ENCODE measurements around the gene PRRT1.
A peak's percentile ranks its signal among the peaks of the same experiment; 100 is the strongest.
"Not testable (repeated sequence)": the region's sequence is repeated elsewhere in the genome, so short reads cannot be mapped to it uniquely, and the experiment has no call there.

The PRRT1 gene

DNA sequence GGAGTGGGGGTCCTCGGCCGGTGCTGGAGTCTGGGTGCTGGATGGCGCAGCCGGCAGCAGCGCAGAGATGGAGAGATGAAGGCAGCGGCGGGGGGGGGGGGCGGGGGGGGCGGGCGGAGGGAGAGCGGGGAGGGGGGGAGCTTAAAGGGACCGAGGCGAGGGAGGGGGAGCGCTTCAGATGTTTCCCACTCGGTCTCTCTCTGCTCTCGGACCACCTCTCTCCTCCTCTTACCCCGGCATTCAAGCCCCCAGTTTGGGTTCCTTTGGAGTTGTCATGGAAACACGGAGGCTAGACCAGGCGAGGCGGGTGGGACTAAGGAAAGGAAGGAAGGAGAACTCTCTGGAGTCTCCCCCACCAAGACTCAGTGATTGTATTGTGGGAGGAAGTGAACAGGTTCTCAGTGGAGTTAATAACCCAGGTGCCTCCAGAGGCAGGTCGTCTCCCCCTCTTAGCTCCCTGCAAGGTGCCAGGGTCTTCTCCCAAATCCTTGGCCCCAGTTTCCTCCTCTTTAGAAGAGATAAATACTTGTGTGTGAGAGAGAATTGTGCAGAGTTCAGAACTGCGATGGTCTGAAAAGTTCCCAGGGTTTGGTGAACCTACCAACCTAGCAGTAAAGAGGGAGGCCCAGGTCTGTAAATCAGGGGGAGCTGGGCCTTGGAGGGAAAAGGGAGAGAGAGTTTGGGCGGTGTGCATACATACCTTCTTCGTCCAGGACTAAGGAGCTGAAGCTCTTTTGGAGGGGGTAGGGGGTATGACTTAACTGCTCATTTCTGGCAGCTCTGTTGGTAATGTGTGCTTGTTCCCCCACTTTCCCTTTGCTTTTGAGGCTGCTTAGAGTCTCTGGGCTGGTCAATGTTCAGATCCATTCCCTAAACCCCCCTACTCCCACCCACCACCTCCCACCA lies at the start of gene PRRT1:
TSS of gene PRRT1 (minus strand) at position 77 of the 906 bp plus-strand sequence. CDS start 112 bp downstream, outside the sequence.
- no peak for DNase-seq

DNA sequence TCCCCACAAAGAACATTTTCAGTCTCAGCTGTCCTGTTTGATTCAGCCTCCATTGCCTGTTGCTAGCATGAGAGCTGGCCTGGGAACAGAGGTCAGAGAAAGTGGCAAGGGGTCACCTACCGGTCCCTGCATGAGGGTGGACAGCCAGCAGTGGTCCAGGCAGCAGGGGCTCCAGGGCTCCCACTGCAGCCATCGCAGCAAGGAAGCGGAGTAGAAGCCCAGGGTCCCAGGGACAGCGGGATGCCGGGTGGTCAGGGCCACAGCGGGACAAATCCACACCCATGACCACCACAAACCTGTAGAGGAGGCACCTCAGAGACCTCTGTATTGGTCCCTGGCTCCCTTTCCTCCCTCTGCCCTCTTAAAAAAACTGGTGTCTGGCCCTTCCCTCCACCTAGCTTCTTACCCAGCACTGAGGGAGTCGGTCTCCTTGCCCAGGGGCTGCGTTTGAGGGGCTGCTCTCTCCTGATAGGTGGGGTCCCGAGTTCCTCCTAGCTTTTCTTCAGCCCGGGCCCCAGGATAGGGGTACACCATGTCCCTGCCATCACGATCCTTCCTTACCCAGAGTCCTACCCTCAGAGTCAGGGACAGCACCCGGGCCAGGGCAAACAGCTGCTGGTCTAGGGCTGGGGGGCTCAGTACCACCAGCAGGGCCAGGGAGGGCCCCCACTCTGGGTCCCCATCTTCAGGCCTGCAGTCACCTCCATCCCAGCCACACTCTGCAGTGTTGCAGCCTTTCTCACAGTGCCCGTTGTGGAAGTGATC lies 49.2 kb upstream of the PRRT1 start:
- DNase-seq: no peak

DNA sequence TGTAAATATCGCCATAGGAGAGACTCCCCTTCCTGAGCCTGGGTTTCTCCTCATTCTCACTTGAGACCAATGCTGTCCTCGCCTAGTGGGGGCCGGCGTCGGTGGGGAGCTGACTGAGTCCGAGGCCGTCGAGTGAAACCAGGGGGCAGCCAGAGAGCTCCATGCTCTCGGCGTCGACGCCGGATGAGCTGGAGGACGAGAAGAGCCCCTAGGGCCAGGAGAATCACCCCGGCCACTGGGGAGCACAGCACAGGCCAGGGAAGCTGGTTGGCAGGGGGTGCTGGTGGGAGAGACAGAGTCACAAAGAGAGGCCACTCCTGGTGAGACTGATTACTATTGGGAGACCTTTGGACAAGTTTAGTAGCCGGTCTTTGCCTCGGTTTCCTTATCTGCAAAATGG lies 47.1 kb upstream of the PRRT1 start:
- DNase-seq: no peak

DNA sequence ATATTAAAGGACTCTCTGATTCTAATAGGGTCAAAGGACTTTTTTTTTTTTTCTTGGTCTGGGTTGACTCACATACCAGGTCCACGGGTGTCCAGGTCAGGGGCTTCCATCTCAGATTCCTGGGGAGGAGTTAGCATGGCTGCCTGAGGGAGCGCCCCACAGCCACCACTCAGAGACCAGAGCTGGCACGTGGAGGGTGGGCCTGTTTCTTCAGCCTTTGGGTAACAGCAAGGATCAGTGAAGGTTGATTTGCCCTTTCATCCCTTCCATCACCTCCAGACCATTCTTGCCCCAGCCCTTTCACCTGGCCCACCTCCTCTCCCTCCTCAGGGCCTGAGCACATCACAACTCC lies 46.6 kb upstream of the PRRT1 start:
- no peak for DNase-seq

DNA sequence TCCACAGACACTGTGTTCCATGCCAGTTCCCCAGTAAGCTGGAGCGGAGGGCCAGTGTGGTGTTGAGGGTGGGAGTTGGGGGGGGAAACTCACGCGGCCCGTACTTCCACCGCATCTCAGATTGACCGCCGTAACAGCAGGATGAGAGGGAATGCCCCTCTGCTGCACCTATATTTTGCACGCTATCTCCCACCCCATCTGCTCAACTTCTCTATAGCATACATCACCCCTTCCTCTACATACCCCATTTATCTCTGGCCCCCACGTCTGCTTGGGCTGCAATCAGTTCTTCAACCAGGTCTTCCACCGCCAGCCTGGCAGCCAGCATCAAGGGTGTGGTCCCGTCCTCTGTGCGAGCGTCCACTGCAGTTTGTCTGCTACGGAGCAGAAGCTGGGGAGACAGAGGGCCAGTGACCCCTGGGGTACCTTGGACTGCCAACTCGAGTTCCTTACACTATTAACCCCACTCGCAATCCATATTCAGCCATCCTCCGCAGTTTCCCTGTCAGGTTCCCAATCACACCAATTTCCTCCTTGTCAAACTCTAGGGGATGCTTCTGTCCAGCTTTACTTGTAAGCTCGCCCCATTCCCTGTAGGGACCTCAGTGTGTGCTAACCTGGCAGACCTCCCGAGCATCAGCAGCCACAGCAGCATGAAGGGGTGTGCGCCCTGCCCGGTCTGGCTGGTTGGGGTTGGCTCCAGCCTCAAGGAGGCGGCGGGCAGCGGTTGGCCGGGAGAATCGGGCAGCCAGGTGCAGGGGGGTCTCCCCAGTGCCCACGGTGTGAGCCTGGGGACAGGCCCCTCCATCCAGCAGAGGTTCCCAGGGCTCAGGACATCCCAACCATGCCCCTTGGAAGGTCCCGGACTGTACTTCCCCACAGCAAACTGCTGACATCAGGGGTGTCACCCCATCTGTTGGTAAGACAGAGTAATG lies 45.2 kb upstream of the PRRT1 start:
- no peak for DNase-seq

DNA sequence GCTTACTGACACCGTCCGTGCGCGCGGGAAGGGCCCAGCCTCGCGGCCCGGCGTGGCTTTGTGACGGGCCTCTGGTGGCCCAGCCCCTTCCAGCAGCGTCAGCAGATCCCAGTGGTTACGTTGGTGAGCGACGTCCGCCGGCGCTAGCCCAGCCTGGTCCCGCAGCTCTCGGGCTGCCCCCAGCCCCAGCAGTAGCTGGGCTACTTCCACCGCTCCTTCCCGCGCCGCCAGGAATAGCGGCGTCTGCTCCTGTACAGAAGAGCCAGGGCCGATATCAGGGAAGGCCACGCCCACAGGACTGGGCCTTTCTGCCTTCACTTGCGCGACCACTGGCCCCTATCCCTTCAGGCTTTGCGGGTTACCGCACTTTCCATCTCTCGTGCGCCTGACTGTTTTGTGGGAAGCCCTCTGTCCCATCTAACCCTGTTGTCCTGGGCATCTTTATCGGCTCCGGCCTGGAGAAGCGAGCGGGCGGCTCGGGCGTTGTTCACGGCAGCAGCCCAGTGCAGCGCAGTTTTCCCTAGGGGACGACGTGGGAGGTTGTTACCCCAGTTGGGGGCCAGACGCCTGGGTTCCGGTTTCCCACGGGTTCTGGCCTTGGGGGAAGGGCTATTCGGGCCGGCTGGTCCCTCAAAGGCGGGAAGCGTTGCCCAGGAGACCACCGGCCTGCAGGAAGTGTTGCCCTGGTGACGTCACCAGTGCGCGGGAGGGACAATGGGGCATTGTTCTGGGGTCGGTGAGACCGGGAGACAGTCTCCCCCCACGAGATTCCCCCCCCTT lies 44.4 kb upstream of the PRRT1 start:
- DNase-seq: peak; percentile 51

DNA sequence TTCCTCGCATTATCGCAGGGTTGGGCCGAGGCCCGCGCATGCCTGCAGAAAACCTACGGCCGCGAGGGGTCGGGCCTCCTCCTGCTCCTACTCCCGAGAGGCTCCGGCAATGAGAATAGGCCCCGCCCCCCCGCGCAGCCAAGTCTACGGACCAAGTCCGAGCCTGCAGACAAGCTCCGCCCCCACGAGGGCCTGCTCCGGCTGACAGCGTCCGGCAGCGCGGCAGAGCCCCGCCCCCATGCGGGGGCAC lies 43.8 kb upstream of the PRRT1 start:
- DNase-seq: peak; percentile 96

DNA sequence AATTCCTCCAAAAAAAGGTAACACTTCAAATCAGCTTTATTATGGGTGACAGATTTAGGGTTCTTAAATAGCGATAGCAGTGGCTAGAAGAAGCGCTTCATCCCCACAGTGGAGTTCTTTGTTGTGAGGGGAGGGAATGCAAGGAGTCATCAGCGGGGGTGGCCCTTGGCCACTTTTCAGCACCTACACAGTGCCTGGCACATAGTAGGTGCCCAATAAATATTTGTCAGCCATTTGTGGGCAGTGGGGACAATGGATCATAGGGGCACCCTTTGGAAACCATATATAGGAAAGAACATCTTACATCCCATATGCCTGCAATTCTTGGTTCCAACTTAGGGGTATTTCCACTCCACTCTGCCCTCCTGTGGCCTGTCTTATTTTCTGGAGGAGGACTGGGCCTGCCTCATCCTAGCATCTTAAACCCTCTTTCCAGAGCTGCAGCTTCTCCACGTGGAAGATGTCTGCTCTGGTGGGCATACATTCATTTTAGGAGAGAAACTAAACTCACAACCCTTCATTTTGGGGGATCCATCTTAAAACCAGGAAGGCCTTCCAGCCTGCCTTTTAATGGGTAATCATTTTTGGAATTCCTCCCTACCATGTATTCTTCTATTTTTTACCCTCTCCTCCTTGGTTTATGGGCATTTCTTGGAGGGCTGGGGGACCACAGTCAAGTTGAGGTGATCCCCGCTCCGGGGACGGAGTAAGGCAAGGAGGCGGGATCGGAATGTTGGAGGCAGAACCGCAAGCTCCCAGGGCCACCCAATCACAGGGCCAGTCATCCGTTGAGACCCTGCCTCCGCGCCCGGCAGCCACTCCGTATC lies 43.3 kb upstream of the PRRT1 start:
- DNase-seq: no peak

DNA sequence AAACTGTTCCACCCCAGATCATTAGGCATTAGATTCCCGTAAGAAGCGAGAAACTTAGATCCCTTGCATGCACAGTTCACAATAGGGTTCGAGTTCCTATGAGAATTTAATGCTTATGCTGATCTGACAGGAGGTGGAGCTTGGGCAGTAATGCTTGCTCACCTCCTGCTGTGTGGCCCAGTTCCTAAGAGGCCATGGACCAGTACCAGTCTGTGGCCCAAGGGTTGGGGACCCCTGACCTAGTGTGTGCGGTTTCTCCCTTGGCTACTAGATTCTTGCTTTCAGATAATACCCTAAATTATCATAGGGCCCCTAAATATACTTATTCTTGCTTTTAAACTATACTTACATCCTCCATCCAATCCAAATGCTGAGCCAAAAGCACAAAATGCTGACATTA lies 42.6 kb upstream of the PRRT1 start:
- no peak for DNase-seq

DNA sequence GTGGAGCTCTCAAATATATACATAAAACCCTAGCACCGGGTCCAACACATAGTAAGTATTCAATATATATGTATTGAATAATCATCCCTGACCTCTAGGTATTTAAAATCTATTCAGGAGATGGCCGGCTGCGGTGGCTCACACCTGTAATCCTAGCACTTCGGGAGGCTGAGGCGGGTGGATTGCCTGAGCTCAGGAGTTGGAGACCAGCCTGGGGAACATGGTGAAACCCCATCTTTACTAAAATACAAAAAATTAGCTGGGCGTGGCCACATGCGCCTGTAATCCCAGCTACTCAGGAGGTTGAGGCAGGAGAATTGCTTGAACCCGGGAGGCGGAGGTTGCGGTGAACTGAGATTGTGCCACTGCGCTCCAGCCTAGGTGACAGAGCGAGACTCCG lies 41.4 kb upstream of the PRRT1 start:
- DNase-seq: not testable (repeated sequence)

DNA sequence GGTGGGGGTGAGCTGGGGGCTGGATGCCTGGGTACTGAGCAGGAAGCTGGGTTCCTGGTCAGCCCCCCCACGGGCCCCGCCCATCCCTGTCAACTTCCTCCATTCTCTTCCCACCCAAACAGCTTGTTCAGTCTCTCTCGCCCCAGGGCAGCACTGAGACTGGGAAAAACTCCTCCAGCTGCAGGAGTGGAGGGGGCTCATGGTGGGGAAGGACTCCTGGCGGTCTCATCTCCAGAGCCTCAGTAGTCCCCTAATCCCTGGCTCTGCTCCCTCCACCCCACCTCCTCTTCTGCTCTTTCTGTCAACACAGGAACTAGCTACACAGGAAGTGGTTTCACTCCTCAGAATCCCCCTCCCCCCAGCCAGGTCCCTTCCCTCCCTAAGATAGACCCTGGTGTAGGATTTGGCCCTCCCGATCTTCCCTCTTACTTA lies 40.9 kb upstream of the PRRT1 start, which contains the start of gene GPSM3:
TSS of gene GPSM3 (minus strand) at position 36 of the 432 bp plus-strand sequence. CDS start 130 bp downstream, outside the sequence.
- peak; percentile 56 for DNase-seq

DNA sequence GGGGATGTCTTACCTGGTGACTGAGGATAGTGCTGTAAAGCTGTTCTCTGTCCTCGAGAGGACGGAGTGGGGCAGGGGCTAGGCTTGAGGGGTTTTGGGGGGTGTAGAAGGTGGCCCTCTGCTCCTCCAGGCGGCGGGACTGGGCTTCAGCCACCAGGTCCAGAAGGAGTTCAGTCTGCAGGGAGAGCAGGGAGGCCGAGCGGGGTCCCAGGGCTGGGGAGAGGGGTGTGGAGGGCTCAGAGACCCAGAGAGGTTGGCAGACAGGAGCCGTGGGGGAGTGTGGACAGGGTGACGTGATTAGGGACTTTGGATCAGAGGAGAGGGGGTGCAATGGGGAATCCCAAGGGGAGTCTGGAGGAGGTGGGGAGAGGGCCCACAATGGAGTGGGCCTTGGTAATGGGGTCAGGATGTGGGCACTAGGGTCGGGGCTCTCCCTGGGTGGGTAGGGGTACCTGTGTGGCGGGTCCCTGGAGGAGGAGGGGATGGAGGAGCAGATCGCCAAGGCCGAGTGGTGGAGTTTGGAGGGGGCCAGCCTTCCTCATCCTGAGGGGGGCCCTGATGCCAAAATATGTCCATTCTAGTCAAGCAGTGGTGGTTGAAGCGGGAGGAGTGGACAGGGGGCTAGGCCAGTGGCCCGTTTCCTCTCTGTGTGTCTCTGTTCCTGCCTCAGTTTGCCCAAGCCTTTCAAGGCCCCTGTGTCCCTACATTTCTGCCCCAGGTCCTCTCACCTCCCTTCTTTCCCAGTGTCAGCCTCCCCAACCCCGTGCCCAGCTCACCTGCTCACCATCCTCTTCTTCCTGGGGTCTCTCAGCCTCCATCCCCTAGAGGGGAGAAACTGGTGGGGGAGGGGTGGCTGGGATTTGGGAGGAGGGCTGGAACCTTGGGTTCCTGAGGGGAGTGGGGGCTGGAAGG lies 40.2 kb upstream of the PRRT1 start:
- DNase-seq: no peak

DNA sequence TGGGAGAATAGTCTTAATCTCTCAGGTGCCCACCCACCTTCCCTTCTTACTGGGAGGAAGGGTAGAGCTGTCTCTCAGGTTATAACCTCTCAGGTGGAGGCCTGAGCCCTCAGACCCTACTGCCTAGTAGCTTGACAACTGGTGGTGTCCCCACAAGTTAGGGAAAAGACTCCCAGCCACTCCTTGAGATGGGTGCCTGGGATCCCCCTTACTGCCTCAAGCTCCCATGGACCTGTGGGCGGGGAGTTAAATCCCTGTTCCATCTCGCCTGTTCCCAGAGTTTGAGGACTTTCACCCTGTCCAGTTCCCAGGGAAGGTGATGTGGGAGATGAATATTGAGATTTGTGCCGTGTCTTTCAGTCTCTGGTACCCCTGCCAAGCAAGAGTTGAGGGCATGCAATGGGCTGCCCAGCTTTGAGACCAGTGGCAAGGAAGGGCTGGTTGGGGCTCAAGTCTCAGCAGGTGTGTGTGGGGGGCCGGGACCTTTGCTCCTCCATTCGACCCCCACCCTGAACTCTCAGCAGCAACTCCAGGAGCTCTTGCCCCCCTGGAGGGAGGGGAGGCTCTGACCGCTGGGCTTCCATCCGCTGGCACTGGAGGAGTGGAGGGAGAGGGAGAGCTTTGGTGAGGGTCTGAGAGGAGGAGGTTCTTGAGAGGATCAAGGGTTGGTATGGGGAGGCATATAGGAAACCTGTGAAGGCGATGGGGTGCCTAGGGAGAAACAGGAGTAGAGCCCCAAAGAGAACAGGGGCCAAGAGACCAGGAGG lies 39.4 kb upstream of the PRRT1 start:
- no peak for DNase-seq

DNA sequence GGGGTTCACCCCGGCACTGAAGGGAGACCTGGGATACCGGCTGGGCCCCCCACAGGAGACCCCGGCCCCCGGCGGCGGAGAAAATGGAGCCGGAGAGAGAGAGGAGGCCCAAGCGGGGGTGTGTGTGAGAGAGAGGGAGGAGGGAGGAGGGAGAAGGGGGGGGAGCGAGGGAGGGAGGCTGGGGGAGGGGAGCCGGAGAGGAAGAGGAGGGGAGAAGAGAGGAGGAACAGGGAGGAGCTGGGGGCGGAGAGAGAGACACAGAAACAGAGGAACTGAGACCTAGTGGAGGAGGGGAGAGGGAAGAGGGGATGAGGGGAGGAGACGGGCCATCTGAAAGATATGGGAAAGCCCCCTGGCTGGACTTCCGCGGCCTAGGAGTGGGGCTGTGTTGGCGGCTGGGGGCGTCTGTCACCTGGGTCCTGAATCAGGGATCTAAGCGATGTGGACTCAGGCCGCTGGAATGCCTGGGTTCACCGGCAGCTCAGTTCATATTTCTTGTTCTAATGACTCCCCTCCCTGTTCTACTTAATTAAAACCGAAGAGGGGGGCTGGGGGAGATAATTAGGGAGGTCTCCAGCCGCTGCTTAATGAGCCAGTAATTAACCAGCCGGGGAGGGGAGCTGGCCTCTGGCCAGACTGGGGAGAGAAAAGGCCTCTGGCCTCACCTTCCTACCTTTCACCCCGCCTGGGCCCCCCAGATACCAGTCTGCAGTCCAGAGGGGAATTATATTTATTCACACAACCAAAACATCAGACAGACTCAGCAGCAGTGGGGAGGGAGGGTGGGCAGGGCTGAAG lies 38.5 kb upstream of the PRRT1 start, which contains the start of gene PBX2:
TSS of gene PBX2 (minus strand) at position 149 of the 798 bp plus-strand sequence. CDS start 287 bp downstream, outside the sequence.
- DNase-seq: peak; percentile 61

DNA sequence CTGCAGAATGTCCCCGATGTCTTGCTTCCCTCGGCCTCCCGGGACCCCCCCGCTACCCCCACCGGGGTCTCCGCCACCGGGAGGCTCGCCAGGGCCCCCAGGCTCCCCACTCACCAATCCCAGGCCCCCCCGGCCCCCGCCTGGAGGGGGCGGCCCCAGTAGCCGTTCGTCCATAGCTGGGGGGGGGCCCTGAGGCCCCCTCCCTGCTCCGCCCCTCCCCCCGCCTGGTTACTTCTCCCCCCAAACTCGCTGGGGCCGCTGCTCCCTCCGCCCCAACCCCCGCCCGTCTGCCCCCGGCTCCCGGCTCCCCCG lies 38.0 kb upstream of the PRRT1 start:
- DNase-seq: no peak

DNA sequence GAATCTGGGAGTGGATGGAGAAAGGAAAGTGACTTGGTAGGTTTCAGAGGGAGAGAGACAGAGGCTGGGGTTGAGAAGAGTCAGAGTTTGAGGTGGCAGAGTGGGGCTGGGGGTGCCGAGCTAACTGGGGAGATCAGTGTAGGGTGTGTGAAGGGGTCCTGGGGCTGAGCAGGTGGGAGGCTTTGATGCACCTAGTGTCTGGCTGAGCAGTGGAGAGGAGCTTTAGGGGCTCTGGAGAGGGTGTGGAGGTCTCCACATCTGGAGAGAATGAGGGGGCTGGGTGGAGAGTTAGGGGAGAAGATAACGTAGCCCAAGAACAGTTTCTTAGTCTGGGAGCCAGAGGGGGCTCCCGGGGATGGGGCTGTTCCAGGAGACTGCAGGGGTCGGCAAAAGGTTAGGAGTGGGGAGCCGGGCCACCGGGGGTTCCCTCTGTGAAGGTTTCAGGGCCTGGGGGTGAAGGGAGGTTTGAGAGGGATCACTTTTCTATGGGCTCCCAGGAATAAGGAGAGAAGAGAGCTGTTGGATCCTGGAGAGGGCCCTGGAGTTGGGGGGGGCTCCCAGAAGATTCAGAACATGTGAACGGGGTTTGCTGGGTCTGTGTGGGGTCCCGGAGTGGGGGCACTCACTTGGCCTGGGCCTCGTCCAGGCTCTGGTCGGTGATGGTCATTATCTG lies 37.5 kb upstream of the PRRT1 start:
- DNase-seq: no peak

DNA sequence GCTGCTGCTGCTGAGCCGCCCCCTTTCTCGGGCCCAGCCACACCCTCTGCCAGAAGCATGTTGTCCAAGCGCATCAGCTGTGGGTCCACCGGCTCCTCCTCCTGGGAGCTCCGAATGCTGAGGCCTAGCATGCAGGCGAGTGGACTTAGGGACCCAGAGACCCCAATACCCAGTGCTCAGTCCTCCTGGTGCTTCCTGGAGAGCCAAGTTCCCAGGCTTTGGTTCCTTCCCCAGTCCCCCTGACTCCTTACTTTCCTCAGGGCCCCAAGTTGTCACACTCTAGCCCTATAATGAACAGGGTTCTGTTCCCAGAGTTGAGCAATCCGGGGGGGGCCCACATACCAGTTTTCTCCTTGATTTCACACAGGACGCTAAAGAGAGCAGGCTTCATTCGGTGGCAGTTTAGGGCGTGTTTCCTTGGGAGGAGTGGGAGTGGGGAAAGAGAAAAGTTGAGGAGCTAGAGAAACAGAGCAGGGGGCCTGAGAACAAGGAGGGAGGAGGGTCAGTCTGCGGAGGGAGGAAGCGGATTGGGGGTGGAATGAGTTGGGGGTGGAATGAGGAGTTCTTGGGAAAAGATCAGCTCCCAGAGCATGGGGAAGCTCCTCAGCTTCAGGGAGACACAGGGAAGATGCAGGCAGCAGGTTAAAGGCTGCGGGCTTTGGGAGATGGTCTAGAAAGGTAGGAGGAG lies 36.8 kb upstream of the PRRT1 start:
- no peak for DNase-seq
